HG02885 (cell line): ENCODE data around the gene ITPK1.

Source experiments
- ATAC-seq: cut with Tn5 transposase; IDR thresholded peaks from one replicate; pipeline ENCODE4 v1.9.1; 2021; ENCODE audit warnings: mild to moderate bottlenecking; ENCODE audit not compliant: unreplicated experiment, poor library complexity

ITPK1 gene

GRCh38 chr14:92916201-92916600, 199.5 kb downstream of the ITPK1 start:
- no peak for ATAC-seq

GRCh38 chr14:92914087-92914656, 201.6 kb downstream of the ITPK1 start:
- no peak for ATAC-seq

- ATAC-seq: no peak
Observed at GRCh38 chr14:92907316-92907911, 208.3 kb downstream of the ITPK1 start.

- ATAC-seq: no peak
Observed at GRCh38 chr14:92906823-92907222, 208.9 kb downstream of the ITPK1 start.

- ATAC-seq: no peak
Observed at GRCh38 chr14:92906420-92906819, 209.3 kb downstream of the ITPK1 start.

- ATAC-seq: no peak
Observed at GRCh38 chr14:92905667-92906066, 210.1 kb downstream of the ITPK1 start.

GRCh38 chr14:92903359-92903758, 212.4 kb downstream of the ITPK1 start:
- no peak for ATAC-seq

GRCh38 chr14:92902726-92903125, 213.0 kb downstream of the ITPK1 start:
- ATAC-seq: no peak

- no peak for ATAC-seq
Observed at GRCh38 chr14:92902191-92902590, 213.5 kb downstream of the ITPK1 start.

GRCh38 chr14:92900660-92901059, 215.1 kb downstream of the ITPK1 start:
- no peak for ATAC-seq

- no peak for ATAC-seq
Observed at GRCh38 chr14:92898566-92899131, 217.1 kb downstream of the ITPK1 start.

- ATAC-seq: peak; percentile 68
Observed at GRCh38 chr14:92897922-92898565, 217.7 kb downstream of the ITPK1 start.

- no peak for ATAC-seq
Observed at GRCh38 chr14:92895352-92895878, 220.3 kb downstream of the ITPK1 start.

GRCh38 chr14:92892589-92892988, 223.1 kb downstream of the ITPK1 start:
- no peak for ATAC-seq

- no peak for ATAC-seq
Observed at GRCh38 chr14:92890830-92891588, 224.7 kb downstream of the ITPK1 start.

GRCh38 chr14:92888896-92889295, 226.8 kb downstream of the ITPK1 start:
- no peak for ATAC-seq

- no peak for ATAC-seq
Observed at GRCh38 chr14:92887157-92887556, 228.6 kb downstream of the ITPK1 start.
